ENCODE measurements around the gene PGAM4.

DNA sequence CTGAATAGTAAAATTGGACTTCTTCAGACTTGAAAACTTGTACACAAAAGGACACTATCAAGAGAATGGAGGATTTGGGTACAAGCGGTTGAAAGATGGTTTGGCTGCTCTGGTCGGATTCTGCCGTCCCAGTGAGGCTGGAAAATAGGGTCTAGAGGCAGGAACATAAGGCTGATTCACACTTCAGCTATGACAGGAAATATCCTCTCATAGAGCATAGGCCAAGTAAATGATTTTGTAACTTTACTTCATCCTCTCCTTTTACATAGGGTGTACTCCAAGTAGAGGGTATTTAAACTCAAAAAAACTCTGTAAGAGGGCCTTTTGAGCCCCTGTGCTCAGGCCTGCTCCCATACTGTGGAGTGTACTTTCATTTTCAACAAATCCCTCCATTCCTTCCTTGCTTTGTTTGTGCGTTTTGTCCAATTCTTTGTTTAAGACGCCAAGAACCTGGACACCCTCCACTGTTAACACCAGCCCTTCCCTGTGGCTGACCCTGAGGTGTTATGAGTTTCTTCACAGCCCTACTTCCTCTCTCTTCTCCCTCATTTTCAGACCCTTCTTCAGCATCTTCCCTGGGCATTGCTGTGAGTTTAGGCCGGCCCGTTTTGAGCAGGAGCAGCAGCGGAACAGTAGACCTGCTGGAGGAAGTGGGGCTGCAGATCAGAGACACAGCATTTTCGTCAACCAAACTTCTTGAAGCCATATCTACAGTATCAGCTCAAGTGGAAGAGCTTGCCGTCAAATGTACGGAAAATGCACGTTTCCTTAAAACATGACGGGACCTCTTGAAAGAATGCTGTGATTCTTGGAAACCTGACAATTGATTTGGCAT is 7.2 kb downstream of the PGAM4 start:
- TF ChIP-seq POLR2A (IDR thresholded peaks at IDR 0.05), result no peak
- TF ChIP-seq, protein P1, sequence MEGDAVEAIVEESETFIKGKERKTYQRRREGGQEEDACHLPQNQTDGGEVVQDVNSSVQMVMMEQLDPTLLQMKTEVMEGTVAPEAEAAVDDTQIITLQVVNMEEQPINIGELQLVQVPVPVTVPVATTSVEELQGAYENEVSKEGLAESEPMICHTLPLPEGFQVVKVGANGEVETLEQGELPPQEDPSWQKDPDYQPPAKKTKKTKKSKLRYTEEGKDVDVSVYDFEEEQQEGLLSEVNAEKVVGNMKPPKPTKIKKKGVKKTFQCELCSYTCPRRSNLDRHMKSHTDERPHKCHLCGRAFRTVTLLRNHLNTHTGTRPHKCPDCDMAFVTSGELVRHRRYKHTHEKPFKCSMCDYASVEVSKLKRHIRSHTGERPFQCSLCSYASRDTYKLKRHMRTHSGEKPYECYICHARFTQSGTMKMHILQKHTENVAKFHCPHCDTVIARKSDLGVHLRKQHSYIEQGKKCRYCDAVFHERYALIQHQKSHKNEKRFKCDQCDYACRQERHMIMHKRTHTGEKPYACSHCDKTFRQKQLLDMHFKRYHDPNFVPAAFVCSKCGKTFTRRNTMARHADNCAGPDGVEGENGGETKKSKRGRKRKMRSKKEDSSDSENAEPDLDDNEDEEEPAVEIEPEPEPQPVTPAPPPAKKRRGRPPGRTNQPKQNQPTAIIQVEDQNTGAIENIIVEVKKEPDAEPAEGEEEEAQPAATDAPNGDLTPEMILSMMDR (IDR thresholded peaks at IDR 0.05), result no peak

All from thyroid gland (tissue), 4 donors.